GM12878 (cell line): ENCODE data around the gene TUBGCP3.

ENCODE experiments used
- CBX3 ChIP-seq: fragments of 200-600 bp; sonication (generic); IDR thresholded peaks from 2 replicates; pipeline ENCODE4 v1.6.1; 2016; ENCODE audit warnings: low read depth, borderline replicate concordance
- CHD4 ChIP-seq: fragments of 200-600 bp; sonication (generic); IDR thresholded peaks from 2 replicates; pipeline ENCODE4 v1.6.1; 2016; ENCODE audit warnings: mild to moderate bottlenecking
- CTCF ChIP-seq, 3 experiments: IDR thresholded peaks in 2 of 3; conservative IDR thresholded peaks in 1 of 3; 2 replicates each; pipeline ENCODE4 v1.5.1; 2011; ENCODE audit warnings: low read depth in 3 of 3, low read length in 3 of 3, mild to moderate bottlenecking in 3 of 3, control low read depth in 2 of 3, moderate library complexity in 2 of 3, inconsistent platforms in 1 of 3, mixed read lengths in 1 of 3; ENCODE audit not compliant: control insufficient read depth in 2 of 3, insufficient read depth in 1 of 3; ENCODE audit errors: extremely low read depth in 1 of 3
- EP300 ChIP-seq, 2 experiments: fragments of 150-350 bp in 1 of 2; IDR thresholded peaks; 2 replicates each; pipeline ENCODE4 v1.6.1; 2011 to 2012; ENCODE audit warnings: low read depth in 2 of 2, low read length in 2 of 2, borderline replicate concordance in 1 of 2, improper control_type of control experiment in 1 of 2, inconsistent platforms in 1 of 2; ENCODE audit not compliant: control insufficient read depth in 1 of 2
- NFYB ChIP-seq: IDR thresholded peaks from 2 replicates; pipeline ENCODE4 v1.6.1; 2011; ENCODE audit warnings: low read depth, mild to moderate bottlenecking, low read length, improper control_type of control experiment, moderate library complexity; ENCODE audit not compliant: insufficient read depth
- PAX8 ChIP-seq: fragments of 450-650 bp; IDR thresholded peaks from 2 replicates; pipeline ENCODE4 v1.6.1; 2017; ENCODE audit warnings: mild to moderate bottlenecking, moderate library complexity
- RELA ChIP-seq: fragments of 450-650 bp; IDR thresholded peaks from 2 replicates; pipeline ENCODE4 v1.8.0; 2014; ENCODE audit warnings: borderline replicate concordance; ENCODE audit not compliant: partially characterized antibody
- TAF1 ChIP-seq: IDR thresholded peaks from 2 replicates; pipeline ENCODE4 v1.6.1; 2011; ENCODE audit warnings: mild to moderate bottlenecking, low read depth, low read length, borderline replicate concordance
- ZNF274 ChIP-seq: IDR thresholded peaks from one replicate; pipeline ENCODE4 v1.8.0; 2011; ENCODE audit not compliant: insufficient read length, insufficient read depth

DNA sequence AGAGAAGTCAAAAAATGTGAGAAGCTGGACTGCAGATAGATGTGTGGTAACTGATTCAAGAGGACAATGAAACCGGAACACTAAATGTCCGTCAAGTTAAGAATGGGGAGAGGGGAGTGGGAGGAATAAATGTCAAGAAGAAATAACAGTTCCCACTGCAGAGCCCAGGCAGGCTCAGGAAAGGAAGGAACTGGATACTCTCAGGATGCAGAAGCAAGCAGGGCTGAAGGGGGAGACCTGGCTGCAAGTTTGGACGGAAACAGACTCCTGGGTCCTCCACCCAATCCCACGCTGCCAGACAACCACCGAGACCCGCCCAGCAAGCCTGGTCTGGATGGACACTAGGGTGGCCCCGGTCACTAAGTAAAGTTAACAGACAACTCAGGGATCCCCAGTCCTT, 18.1 kb downstream of the TUBGCP3 start:
- TF ChIP-seq NFYB = no peak
- TF ChIP-seq PAX8 = no peak
- no peak for TF ChIP-seq CTCF (IDR thresholded peaks at IDR 0.05 in 2 of 3, conservative IDR thresholded peaks at IDR 0.05 in 1 of 3; ENCODE audit: control insufficient read depth in 2 of 3, extremely low read depth in 1 of 3, insufficient read depth in 1 of 3, low read depth in 3 of 3, low read length in 3 of 3)
- TF ChIP-seq RELA = no peak
- TF ChIP-seq EP300 (IDR thresholded peaks at IDR 0.05; ENCODE audit: borderline replicate concordance in 1 of 2, control insufficient read depth in 1 of 2, low read depth in 2 of 2, low read length in 2 of 2) = no peak
- TF ChIP-seq ZNF274 = no peak
- no peak for TF ChIP-seq CHD4
- no peak for TF ChIP-seq CBX3
- TF ChIP-seq TAF1 = no peak
